Stimulated activated CD4-positive, alpha-beta T cell treated with anti-CD3 and anti-CD28 coated beads, Interleukin-12 subunit alpha, Interleukin-12 subunit beta, amount 100 ng/mL, for 48 hours (primary cell): ENCODE data around the gene BLNK.

Experiments used
- DNase-seq, 3 donors: peaks; one replicate each; pipeline ENCODE4 v3.0.0-alpha.2; 2020; ENCODE audit warnings: low read depth in 2 of 3, low spot score in 1 of 3

Gene BLNK

DNA sequence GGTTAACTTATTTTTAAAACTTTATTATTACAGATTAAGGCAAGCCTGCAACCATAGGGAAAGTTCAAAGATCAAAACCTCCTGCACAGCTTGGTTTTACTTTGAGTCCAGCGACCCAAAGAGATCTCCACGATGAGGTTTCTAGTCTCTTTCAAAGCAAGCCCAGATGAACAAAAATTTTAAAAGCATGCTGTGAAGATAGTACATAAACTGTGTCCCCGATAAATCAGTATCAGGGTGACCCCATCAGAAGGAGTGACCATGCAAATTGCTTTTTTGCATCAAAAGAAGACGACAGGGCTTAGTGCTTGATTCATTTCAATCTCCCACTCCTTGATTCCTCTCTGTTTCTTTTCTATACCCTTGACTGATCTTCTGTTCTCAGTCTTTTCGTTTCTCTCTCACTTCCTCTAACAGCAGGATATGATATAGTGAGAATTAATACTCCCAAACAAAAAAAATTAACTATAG lies 16.8 kb upstream of the BLNK start:
- DNase-seq: no peak

DNA sequence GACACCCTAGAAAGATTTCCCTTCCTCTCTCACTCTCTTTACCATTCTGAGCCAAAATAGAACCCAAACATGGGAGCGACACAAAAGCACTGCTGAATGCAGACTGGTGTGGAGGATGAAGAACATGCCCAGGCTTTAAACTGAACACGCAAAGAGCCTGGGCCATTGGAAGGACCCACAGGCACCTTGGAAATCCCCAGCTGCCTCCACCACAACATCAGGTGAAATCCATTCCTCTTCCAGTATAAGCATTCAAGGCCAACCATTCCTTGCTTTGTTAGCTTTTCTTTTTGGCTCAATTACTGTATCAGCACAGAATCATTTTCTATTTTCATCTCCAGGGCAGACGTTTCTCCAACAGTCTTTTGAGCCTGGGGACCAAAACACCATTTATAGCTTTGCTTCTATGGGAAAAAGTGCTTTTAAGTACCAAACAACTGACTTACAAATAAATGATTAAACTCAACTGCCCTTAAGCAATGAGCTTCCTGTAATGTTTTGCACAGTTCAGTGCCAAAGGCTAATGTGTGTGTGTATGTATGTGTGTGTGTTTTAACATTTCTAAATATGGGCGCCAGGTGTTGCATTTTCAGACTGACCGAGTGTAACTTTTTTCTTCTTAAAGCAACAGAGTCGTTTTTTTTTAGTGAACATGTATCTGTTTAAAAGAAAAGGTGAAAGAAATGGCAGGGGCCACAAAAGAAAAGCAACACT lies 16.2 kb upstream of the BLNK start:
- DNase-seq: no peak

DNA sequence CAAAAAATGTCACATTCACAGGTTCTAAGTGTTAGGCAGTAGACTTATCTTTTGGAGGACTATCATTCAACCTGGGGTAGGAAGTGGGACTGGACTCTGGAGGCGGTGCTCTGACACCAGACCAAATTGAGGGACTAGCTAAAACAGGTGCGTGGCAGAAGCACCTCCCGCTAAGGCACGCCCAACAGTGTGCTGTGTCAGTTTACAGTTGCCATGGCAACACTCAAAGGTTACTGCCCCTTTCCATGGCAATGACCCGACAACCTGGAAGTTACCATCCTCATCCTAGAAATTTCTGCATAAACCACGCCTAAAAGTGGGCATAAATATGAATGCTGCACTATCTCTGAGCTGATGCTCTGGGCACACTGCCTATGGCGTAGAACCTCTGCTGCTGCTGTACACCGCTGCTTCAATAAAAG lies 14.0 kb upstream of the BLNK start:
- no peak for DNase-seq

DNA sequence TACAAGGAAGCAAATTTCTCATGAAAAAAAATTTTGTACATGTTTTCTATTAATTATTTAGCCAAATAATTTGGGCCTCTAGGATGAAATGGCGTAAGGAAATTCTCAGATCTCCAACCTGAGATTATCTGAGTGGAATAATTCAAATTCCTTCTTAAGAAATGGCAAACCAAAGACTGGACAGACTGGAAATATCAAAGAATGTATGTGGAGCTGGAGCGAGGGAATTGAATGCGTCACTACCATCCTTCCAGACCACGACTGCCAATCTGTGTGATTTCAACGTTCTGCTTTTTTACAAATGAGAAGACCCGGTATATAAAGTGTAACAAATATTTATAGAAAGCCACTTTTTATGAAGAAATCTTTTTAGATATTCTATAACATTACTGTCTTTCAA lies 12.4 kb upstream of the BLNK start:
- no peak for DNase-seq

DNA sequence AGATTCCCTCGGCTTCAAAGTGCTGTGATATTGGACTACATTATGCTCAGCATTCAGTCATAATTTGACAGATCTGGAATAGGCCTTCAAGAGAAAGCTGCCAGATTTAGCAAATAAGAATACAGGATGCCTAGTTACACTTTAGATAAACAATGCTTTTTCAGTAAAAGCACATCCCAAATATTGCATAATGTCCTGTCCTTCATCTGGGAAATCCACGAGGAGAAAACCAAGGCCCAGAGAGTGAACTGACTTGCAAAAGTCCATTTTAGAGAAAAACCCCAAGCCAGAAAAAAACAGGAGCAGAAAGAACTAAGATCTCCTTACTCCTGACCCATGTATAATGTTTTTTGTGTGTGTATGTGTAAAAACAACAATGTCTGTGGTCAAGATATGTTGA lies 12.0 kb upstream of the BLNK start:
- DNase-seq: no peak

DNA sequence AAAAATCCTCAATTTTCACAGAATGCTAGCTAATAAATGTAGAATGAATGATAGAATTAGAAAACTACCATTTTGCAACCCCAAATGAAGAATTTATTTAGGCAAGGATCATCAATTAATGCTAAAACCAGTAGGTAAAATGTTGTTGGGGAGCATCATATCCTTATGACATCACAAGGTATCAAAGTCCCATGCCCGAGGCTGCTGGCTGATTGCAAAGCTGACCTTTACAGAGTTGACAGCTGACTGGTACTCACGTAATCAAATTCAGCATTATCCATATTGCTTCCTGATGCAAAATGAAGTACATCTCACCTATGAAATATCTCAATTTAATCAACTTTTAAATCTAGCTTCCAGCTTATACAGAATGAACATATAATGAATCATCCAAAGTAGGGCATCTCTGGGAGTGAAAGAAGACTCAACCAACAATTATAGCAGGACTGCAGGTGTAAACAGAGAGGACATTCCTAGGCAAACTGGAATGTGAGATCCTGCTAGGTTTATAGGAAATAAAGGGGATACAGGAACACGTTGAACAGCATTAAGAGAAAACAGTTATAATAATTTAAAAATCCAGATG lies 10.2 kb upstream of the BLNK start:
- no peak for DNase-seq

DNA sequence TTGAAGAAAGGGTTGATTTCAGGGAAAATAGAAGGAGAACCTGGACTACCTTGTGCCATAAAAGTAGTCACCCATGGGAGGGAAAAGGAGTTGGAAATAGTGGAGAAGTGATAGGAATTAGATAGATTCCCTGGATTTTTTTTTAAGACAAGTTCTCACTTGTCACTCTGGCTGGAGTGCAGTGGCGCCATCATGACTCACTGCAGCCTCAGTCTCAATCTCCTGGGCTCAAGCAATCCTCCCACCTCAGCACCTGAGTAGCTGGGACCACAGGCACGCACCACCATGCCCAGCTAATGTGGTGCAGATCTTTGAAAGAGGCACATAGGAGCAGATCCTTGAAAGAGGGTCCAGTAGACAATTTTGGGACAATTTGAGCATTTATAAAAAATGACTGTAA lies 9.5 kb upstream of the BLNK start:
- DNase-seq: no peak

DNA sequence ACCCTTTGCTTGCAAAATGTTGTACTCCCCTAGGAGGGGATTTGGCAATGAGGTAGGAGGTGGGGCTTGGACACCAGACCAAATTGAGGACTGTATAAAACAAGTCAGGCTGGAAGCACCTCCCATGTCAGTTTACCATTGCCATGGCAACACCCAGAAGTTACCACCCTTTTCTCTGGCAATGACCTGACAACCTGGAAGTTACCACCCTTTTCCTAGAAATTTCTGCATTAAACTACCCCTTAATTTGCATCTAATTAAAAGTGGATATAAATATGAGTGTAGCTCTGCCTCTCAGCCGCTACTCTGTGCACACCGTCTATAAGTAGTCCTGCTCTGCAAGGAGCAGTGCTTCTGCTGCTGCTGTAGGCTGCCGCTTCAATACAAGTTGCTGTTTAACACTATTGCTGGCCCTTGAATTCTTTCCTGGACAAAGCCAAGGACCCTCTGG lies 7.8 kb upstream of the BLNK start:
- no peak for DNase-seq

DNA sequence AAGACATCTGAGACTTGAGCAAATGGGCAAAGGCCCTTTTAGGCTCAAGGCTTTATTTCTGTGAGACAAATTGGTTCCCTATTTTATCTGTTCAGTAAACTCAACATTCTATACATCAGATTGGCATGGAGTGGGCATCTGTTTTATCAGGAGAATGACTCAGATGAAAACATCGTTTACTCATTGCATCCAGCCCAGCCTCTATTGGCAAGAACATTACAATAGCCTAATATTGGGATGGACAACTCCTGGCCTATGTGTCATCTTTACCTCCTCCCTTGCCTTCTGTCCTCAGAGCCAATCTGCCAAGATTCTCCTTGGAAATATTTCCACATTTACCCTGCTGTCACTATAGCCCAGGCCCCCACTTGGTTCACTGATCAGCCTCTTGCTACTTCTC lies 5.5 kb upstream of the BLNK start:
- no peak for DNase-seq

DNA sequence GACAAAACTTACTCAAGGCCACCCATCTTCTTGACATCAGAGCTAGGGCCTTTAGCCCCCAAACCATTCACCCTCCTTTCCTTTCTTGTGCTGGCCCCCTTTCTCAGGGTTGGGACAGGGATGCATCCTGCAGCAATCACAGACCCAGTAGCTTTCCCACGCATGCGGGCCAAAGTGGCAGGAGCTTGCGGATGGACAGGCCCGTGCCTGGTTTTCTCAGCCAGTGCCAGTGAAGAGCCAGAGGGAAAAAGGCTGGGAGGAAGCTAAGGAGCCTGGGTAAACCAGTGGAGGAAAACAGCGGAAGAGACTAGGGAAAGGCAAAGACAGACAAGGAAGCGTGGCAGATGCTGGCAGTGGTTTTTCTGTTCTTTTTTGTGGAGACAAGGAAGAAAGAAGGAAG lies 5.1 kb upstream of the BLNK start:
- no peak for DNase-seq

DNA sequence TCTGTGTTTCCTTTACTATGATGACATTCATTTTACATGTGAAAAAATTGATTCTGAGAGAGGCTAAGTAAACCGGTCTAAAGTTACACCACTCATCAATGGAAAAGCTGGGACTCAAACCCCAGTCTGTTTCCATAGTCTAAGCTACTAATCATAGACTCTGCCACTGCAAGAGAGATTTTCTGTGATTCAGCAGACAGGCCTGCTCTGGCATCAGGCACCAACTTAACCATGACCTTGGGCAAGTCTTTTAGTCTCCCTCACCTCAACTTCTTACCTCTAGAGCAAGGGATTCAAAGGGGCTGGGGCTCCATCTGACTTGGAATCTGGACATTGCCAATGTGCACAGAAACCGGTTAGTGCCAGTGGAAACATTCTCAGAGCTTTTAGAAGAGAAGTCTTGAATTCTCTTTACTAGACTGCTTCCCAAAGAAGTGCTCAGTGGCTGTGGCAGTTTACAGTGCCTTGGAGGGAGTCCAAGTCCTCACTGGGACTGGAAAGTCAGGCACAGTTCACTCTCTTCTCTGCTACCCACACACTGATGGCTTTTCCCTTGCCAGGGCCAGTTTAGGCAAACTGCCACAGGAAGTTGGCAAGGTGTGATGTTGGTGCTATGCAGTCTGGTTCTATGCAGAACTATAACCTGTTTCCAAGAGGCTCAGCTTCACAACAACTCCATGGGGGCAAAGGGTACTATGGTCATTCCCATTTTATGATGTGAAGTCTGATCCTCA lies 4.5 kb upstream of the BLNK start:
- no peak for DNase-seq

DNA sequence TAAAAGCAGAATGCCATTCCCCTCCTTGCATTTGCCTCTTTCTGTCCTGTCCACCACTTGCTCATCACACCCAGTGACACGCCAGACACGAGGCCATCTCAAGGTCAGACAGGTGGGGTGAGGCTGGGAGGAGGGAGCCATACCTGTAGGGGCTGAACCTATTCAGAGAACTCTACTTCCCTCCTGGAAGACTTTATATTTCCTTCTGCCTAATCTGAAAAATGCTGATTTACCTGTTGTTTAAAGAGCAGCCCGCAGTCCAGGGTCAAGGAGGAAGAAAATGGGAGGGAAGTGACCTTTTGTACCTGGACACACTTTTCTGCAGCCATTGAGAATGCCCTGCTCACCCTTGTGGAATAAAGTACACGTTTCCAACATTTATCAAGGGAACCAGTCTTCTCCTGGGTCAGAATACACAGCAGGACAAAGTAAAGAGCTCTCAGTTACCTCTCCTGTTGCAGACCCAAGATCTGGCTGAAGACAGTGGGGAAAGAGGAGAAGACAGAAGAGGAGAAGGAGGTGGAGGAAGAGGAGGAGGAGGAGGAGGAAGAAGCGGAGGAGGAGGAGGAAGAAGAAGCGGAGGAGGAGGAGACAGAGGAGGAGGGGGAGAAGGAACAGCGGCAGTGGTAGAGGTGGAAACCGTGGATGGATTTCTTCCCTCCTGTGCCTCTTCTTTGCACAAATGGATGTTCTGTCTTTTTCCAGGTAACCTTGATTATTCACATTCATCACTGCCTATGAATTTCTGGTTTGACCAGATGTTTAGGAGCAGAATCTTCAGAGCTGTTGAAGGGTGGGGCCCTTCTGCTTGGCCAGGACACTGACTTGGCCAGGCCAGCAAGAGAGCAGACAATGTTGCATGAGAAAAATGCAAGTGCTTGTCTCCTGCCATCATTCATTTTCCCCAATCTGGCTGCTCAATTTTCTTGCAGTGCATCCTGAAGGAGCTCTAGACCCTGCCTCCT lies 1.2 kb upstream of the BLNK start:
- DNase-seq: no peak

DNA sequence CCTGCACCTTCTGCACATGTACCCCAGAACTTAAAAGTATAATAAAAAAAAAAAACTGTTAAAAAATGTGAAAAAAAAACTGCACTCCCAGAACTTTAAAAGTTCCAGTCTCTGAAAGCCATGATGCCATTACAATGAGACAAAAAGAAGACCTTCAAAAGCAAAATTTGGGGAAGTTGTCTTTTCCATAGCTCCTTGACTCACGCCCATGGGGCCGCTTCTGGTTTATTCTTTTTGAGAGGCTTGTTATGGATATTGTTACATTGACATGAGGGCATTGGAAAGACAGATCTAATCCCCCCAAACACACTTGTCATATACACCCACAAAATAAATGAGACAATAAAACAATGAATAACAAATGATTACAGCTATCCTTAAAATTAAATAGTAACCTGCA lies 798 bp downstream of the BLNK start:
- no peak for DNase-seq

DNA sequence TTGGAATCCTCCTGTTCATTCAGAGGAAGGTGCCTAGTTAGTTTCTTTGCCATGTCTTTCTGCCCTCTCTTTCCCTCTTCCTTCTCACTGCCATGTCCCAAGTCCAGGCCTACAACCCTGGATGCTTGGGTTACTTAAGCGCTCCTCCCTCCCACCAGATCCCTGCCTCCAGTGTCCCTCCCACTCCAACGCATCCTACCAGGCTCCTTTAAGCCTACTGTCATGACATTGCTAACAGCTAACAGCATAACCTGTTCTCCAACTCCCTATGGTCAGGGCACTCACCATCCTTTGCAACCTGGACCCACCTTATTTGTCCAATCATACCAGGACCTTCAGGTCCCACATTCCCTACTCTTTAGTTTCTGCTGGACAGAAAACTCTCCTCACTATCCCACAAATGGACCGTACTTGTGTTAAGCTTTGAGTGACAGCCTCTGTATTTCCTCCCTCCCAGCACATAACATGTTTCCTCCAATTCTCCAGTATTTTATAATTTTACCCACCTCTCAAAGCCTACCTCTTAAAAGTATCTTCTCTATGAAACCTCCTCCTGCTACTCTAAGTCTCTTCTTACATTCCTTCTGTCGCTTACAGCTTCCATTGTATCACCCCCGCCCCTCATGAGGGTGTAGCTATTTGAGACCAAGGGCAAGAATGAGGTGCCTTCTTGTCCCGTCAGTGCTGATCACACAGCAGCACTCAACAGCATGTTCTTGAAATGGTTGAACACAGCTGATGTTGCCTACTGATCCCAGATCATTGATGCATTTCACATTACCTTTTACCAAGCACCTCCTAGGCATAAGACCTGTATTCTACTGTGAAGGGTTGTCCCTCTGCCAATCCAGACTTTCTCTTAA lies 1.7 kb downstream of the BLNK start:
- no peak for DNase-seq

DNA sequence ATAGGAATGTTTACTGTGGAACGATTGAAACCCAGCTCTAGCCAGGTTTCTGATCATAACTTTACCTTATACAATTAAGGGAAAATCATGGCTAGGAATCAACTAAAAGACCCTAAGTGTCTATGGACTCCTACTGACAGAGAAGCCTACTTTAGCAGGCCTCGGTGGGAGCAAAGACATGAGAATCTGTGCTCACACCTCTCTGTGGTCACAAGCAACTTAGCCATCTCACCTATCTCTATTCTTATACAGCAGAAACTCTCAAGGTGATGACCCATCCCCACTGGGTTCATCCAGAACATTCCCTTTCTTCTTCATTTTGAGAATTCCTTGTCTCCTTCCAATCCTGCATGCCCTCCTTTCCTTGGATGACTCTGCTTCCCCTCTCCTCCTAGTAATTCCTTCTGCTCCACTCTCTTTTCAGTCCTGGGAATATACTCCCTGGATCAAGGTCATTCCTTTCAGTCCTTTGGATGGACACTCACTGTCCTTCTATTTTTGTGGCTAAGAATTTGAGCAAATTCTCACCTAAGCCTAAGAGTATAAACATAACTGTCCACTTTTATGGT lies 2.9 kb downstream of the BLNK start:
- DNase-seq: no peak

DNA sequence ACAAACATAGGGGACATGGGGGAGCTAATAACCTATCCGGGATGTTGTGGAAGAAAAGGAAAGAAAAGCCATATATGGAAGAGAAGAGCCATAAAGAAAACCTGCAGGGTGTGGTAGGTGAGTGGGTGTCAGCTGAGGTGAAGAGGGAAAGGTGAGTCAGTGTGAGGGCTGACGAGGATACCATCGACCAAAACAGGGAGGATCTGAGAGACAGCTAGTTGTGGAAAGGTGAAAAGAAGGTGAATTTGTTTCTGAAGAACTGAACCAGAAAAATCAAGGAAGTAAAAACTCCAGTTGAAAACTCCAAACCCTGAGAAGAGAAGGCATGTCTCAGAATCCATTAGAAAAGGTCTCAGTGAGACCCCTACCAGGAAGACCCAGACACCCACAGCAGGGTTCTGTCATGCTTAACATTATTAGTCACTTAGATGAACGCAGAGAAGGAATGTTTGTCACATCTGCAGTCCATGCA lies 4.1 kb downstream of the BLNK start:
- DNase-seq: no peak

DNA sequence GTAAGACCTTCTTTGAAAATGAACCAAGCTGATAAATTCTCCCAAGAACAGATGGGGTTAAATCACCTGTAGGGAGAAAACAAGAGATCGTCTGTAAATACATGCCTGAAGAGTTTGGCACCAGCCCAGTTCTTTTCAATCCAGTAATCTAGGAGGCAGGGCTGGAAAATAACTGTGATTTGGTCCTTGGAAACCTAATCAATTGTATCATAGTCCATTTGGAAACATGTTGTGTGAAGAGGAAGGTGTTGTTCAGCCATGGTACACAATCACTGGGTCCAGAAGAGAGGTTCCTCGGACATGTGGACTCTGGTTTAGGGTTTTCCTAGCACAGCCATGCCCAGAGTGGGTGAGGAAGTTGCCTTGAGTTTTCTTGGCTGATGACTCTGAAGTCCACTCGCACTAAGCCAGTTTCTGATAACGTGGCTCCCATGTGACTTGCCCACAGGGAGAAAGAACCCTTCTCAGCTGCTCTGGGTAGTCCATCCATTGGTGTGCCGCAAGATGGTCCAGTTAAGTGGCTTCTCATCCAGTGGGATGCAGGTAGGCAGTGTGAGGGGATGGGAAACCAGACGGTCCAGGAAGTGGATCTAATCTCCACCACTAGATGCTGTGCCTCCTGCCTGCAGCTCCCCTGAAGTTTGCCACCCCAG lies 5.1 kb downstream of the BLNK start:
- no peak for DNase-seq

DNA sequence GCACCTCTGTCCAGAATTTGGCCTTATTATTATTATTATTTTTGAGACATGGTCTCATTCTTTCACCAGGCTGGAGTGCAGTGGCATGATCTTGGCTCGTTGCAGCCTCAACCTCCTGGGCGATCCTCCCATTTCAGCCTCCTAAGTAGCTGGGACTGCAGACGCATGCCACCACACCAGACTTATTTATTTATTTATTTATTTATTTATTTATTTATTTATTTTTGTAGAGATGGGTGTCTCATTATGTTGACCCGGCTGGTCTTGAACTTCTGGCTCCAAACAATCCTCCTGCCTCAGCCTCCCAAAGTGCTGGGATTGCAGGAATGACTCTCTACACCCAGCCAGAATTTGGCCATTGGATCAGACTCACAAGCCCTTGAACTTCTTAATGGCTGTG lies 6.4 kb downstream of the BLNK start:
- no peak for DNase-seq

DNA sequence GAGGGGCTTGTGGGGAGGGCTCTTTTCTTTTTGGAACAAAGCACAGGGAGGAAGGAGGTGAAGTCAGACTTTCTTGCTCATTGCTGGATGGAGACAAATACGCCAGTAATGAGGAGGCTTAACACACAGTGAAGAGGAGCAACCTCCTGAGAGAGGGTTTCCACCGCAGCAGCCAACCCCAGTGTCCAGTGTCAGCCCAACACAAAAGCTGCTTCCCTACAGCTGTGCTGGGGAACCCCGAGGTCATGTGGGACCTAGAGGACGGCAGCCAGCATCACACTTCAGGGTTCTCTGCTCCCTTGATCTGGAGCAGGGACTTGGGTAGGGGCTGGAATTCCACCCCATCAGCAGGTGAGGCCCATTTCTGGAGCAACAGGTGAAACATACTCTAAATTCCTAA lies 7.7 kb downstream of the BLNK start:
- DNase-seq: no peak
